Calu3 (cell line): ENCODE results near the gene MAD2L2. TPM values are rescaled to one million over a fixed set of nuclear protein-coding genes. Genes with fewer than 3 reads are reported as not detected.

ENCODE experiments used
- BruUV-seq: library from RNA; stranded (reverse); fragments of 400-500 nt; replicated peaks from 2 replicates; lab custom pipeline; 2021; lab: Mats Ljungman, UMichigan
- CTCF ChIA-PET: fragments of 300-600 bp; sonication (Branson Sonifier 250); formaldehyde crosslinking; loops from one replicate; lab custom pipeline; 2022; ENCODE audit warnings: antibody characterized with exemption; lab: Charles Lee
- DNase-seq: peaks from one replicate; pipeline ENCODE4 v3.0.0; 2022
- H3K27ac Mint-ChIP-seq: one replicate; pipeline ENCODE4 v1.8.0; 2022; ENCODE audit warnings: mixed read lengths; ENCODE audit not compliant: unreplicated experiment
- H3K27me3 Mint-ChIP-seq: one replicate; pipeline ENCODE4 v1.8.0; 2022; ENCODE audit warnings: mixed read lengths; ENCODE audit not compliant: unreplicated experiment
- H3K36me3 Mint-ChIP-seq: one replicate; pipeline ENCODE4 v1.8.0; 2022; ENCODE audit warnings: mild to moderate bottlenecking, moderate library complexity, mixed read lengths; ENCODE audit not compliant: insufficient read depth, unreplicated experiment
- H3K4me1 Mint-ChIP-seq: one replicate; pipeline ENCODE4 v1.8.0; 2022; ENCODE audit warnings: mild to moderate bottlenecking, low read depth, mixed read lengths; ENCODE audit not compliant: unreplicated experiment
- H3K4me3 Mint-ChIP-seq: one replicate; pipeline ENCODE4 v1.8.0; 2022; ENCODE audit warnings: mild to moderate bottlenecking, low read depth, moderate library complexity, mixed read lengths; ENCODE audit not compliant: unreplicated experiment
- H3K9me3 Mint-ChIP-seq: one replicate; pipeline ENCODE4 v1.8.0; 2022; ENCODE audit warnings: low read depth, mixed read lengths; ENCODE audit not compliant: unreplicated experiment
- CTCF ChIP-seq: fragments of 200-600 bp; IDR thresholded peaks from one replicate; pipeline ENCODE4 v1.8.0; 2022; ENCODE audit warnings: antibody characterized with exemption; ENCODE audit not compliant: unreplicated experiment
- intact Hi-C: fragments of 100-400 bp; cut with micrococcal nuclease; formaldehyde crosslinking; loops from one replicate; pipeline ENCODE4 v1.10.0; 2022; ENCODE audit not compliant: unreplicated experiment
- total RNA-seq: library from RNA; stranded (reverse); gene quantifications from 2 replicates; pipeline ENCODE4 v1.2.3, GENCODE V29; 2022

Gene MAD2L2
- total RNA-seq, 1 experiment from 2014 or later = 19.2 TPM

GRCh38 chr1:11668516-11668915 lies 12.4 kb downstream of the MAD2L2 start:
- no peak for DNase-seq
- H3K4me1 Mint-ChIP-seq = no peaks in the 10 kb centered on the region
- no peaks in the 10 kb centered on the region for H3K36me3 Mint-ChIP-seq

GRCh38 chr1:11664336-11665065 lies 16.4 kb downstream of the MAD2L2 start:
- Mint-ChIP-seq H3K27me3 (no peaks in the 10 kb centered on the region), H3K27ac (no peak overlapping the region), H3K4me1 (no peaks in the 10 kb centered on the region), H3K9me3 (no peaks in the 10 kb centered on the region), H3K4me3 (peak overlapping the region; percentile 41), H3K36me3 (no peaks in the 10 kb centered on the region)
- no peak for DNase-seq
- no peak for TF ChIP-seq CTCF
- BruUV-seq = no TSS peak
- CTCF ChIA-PET = interaction anchor here (0.6 to 1.6 kb wide), 8 partner anchors 15 to 85 kb away, joined by 3 to 13 read pairs (median 4); no protein-coding TSS in a partner anchor
- intact Hi-C loops = no loop called here

More at GRCh38 chr1:11668516-11668915, 12.4 kb downstream of the MAD2L2 start:
- BruUV-seq = no TSS peak
- no peak overlapping the region for H3K27ac Mint-ChIP-seq
- CTCF ChIA-PET = no interaction called here
- H3K9me3 Mint-ChIP-seq = no peaks in the 10 kb centered on the region
- H3K4me3 Mint-ChIP-seq = no peak overlapping the region
- intact Hi-C loops = no loop called here
- no peak for TF ChIP-seq CTCF
- no peaks in the 10 kb centered on the region for H3K27me3 Mint-ChIP-seq

GRCh38 chr1:11661103-11661502 lies 19.8 kb downstream of the MAD2L2 start:
- no peak overlapping the region for H3K27ac Mint-ChIP-seq
- no peak overlapping the region for H3K4me3 Mint-ChIP-seq
- BruUV-seq = no TSS peak
- no peak for TF ChIP-seq CTCF
- intact Hi-C loops = no loop called here
- H3K27me3 Mint-ChIP-seq = no peaks in the 10 kb centered on the region
- H3K36me3 Mint-ChIP-seq = peaks cover 6% of the 10 kb centered on the region
- DNase-seq = no peak
- CTCF ChIA-PET = no interaction called here
- no peaks in the 10 kb centered on the region for H3K4me1 Mint-ChIP-seq
- H3K9me3 Mint-ChIP-seq = no peaks in the 10 kb centered on the region

GRCh38 chr1:11659748-11660147 lies 21.2 kb downstream of the MAD2L2 start:
- no peaks in the 10 kb centered on the region for H3K27me3 Mint-ChIP-seq
- peaks cover 6% of the 10 kb centered on the region for H3K36me3 Mint-ChIP-seq
- DNase-seq = no peak
- H3K4me3 Mint-ChIP-seq = no peak overlapping the region
- CTCF ChIA-PET = no interaction called here
- BruUV-seq = no TSS peak
- H3K9me3 Mint-ChIP-seq = no peaks in the 10 kb centered on the region
- no peak overlapping the region for H3K27ac Mint-ChIP-seq
- no peaks in the 10 kb centered on the region for H3K4me1 Mint-ChIP-seq
- no peak for TF ChIP-seq CTCF
- intact Hi-C loops = no loop called here
